Tibial artery (tissue), 4 donors: Measurements from ENCODE around the gene COQ7.
A peak's percentile ranks its signal among the peaks of the same experiment; 100 is the strongest.

Experiments used
- DNase-seq, 2 donors: peaks; one replicate each; pipeline ENCODE4 v3.0.0-alpha.2; 2019
- H3K27ac ChIP-seq, 2 donors: fragments of 200-600 bp; sonication (generic) in 1 of 2; 1 replicate in 1 of 2; 2 replicates in 1 of 2; pipeline ENCODE4 v1.5.1; 2018 to 2019; ENCODE audit warnings: mild to moderate bottlenecking in 1 of 2
- H3K27me3 ChIP-seq, 2 donors: fragments of 200-600 bp; sonication (generic) in 1 of 2; one replicate each; pipeline versions ENCODE4 v1.5.1 to v1.6.0; 2016 to 2019
- H3K36me3 ChIP-seq, 3 donors: fragments of 200-600 bp; sonication (generic) in 2 of 3; one replicate each; pipeline ENCODE4 v1.5.1; 2016 to 2019; ENCODE audit warnings: mild to moderate bottlenecking in 2 of 3
- H3K4me1 ChIP-seq, 4 donors: fragments of 200-600 bp; sonication (generic) in 2 of 4; 1 replicate in 3 of 4; 2 replicates in 1 of 4; pipeline ENCODE4 v1.5.1; 2016 to 2019
- H3K4me3 ChIP-seq, 2 donors: fragments of 200-600 bp; sonication (generic) in 1 of 2; 1 replicate in 1 of 2; 2 replicates in 1 of 2; pipeline ENCODE4 v1.5.1; 2018 to 2019; ENCODE audit warnings: mild to moderate bottlenecking in 2 of 2
- H3K9me3 ChIP-seq, 3 donors: fragments of 200-600 bp; sonication (generic) in 1 of 3; one replicate each; pipeline ENCODE4 v1.5.1; 2016 to 2019
- CTCF ChIP-seq, 2 experiments: fragments of 200-600 bp in 1 of 2; fragments of 450-650 bp in 1 of 2; IDR thresholded peaks; one replicate each; pipeline ENCODE4 v1.5.1; 2017 to 2019; ENCODE audit warnings: antibody characterized with exemption in 2 of 2, mild to moderate bottlenecking in 1 of 2, moderate library complexity in 1 of 2
- intact Hi-C: fragments of 100-400 bp; cut with DNase I; formaldehyde crosslinking; loops from one replicate; pipeline ENCODE4 v1.15.0; 2023; ENCODE audit warnings: low total_unique reads

Gene COQ7

GRCh38 chr16:19102187-19102872 is 34.9 kb downstream of the COQ7 start:
- intact Hi-C loops = no loop called here
- Histone ChIP-seq H3K4me3 (no peak overlapping the region), H3K4me1 (peaks cover 0 to 6% (median 0%) of the 10 kb centered on the region in 4 donors), H3K9me3 (peaks cover 0 to 6% (median 0%) of the 10 kb centered on the region in 3 donors), H3K27me3 (peaks cover 0 to 2% of the 10 kb centered on the region in 2 donors), H3K36me3 (no peaks in the 10 kb centered on the region), H3K27ac (no peak overlapping the region)
- peak in 1 of 2 donors; percentile 34 for DNase-seq
- TF ChIP-seq CTCF (IDR thresholded peaks at IDR 0.05) = no peak

DNA sequence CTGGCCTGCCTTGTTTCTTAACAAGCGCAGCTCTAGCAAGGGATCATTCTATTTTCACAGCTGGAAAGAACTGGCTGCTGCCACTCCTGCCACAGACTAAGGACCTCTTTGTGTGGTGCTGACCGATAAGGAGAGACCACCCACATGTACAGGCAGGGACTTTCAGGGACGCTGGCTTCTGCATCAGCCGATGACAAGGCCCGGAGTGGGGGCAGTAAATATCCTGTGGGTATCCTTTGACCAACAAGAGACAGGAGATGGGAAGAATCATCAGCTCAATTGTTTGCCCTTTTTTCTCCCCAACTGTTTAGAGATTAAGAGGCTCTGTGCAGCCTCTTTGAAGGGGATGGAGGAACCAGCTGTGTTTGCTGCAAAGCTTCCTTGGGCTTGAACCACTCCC is 37.2 kb downstream of the COQ7 start:
- Histone ChIP-seq H3K27ac (no peak overlapping the region), H3K9me3 (peaks cover 0 to 6% (median 0%) of the 10 kb centered on the region in 3 donors), H3K4me1 (peaks cover 0 to 13% (median 2%) of the 10 kb centered on the region in 4 donors), H3K36me3 (no peaks in the 10 kb centered on the region), H3K4me3 (no peak overlapping the region), H3K27me3 (peaks cover 0 to 2% of the 10 kb centered on the region in 2 donors)
- intact Hi-C loops = no loop called here
- TF ChIP-seq CTCF (IDR thresholded peaks at IDR 0.05) = no peak
- DNase-seq = peak in 1 of 2 donors; percentile 28

DNA sequence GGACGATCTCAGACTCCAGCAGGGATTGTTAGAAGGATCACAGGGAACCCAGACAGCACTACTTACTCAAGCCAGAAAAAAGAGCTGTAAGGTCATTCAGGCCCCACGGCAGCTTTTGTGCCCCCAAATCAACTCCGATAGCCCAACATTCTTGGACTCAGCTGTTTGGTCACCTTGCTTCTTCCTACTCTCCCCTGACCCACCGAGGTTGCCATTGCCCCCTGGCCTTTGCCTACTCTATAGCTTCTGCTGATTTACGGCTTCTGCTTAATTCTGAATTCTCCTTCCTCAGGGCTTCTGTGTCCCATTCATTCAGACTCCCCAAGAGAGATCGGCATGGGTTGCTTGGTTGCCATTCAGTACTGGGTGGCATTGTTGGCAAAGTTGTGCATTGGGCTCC is 37.7 kb downstream of the COQ7 start:
- intact Hi-C loops = no loop called here
- Histone ChIP-seq H3K27me3 (peaks cover 0 to 2% of the 10 kb centered on the region in 2 donors), H3K4me1 (peaks cover 0 to 13% (median 2%) of the 10 kb centered on the region in 4 donors), H3K9me3 (peaks cover 0 to 3% (median 0%) of the 10 kb centered on the region in 3 donors), H3K4me3 (no peak overlapping the region), H3K27ac (no peak overlapping the region), H3K36me3 (no peaks in the 10 kb centered on the region)
- DNase-seq = peak in 1 of 2 donors; percentile 27
- no peak for TF ChIP-seq CTCF (IDR thresholded peaks at IDR 0.05)

DNA sequence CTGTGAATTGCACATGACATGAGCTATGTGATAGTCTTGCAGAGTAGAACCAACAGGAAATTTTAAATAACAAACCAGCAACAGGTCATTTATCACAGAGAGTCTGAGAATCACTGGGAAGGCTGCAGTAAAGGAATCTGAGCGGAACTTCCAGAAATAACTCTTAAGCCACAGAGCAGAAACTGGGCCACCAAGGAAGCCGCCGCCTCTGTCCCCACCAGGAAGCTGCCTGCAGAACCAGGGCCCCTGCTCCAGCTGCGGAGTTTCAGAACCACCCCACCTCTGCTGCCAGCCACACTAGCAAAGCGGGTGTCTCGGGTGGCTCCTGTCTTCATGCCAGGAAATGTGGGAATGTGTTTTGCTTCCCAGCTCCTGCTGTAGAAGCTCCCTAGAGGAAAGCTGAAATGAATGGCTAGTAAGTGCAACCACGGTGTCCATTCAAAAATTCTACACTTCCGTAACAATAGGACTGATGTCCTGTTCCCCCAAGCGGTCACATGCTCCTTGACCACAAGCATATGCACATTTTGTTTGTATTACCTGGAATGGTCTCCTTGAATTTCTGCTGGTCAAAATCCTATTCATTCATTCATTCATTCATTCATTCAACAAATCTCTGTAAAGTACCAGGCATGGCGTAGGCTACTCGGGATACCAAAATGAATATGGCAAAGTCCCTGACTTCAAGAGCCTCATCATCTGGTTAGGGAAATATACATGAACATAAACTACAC is 38.6 kb downstream of the COQ7 start:
- no peaks in the 10 kb centered on the region for H3K36me3 ChIP-seq
- H3K27me3 ChIP-seq = peaks cover 0 to 2% of the 10 kb centered on the region in 2 donors
- H3K4me1 ChIP-seq = peaks cover 0 to 13% (median 2%) of the 10 kb centered on the region in 4 donors
- no peak for TF ChIP-seq CTCF (IDR thresholded peaks at IDR 0.05)
- intact Hi-C loops = no loop called here
- H3K27ac ChIP-seq = no peak overlapping the region
- H3K4me3 ChIP-seq = no peak overlapping the region
- peak in 1 of 2 donors; percentile 67 for DNase-seq
- H3K9me3 ChIP-seq = no peaks in the 10 kb centered on the region

GRCh38 chr16:19106625-19107020 is 39.2 kb downstream of the COQ7 start:
- H3K9me3 ChIP-seq = no peaks in the 10 kb centered on the region
- no peak overlapping the region for H3K27ac ChIP-seq
- H3K4me3 ChIP-seq = no peak overlapping the region
- no peaks in the 10 kb centered on the region for H3K36me3 ChIP-seq
- no peak for DNase-seq
- intact Hi-C loops = no loop called here
- TF ChIP-seq CTCF (IDR thresholded peaks at IDR 0.05) = no peak
- H3K27me3 ChIP-seq = peaks cover 0 to 2% of the 10 kb centered on the region in 2 donors
- peaks cover 0 to 13% (median 2%) of the 10 kb centered on the region in 4 donors for H3K4me1 ChIP-seq
